ENCODE measurements around the gene DIP2C. TPM values are rescaled to one million over a fixed set of nuclear protein-coding genes. Genes with fewer than 3 reads are reported as not detected.
"Not testable (repeated sequence)": the region's sequence is repeated elsewhere in the genome, so short reads cannot be mapped to it uniquely, and the experiment has no call there.

DIP2C gene
- total RNA-seq, 2 experiments from 2014 or later = 0.85 to 0.95 TPM

- H3K27ac Mint-ChIP-seq = no peak overlapping the region
- TF ChIP-seq, protein P1, sequence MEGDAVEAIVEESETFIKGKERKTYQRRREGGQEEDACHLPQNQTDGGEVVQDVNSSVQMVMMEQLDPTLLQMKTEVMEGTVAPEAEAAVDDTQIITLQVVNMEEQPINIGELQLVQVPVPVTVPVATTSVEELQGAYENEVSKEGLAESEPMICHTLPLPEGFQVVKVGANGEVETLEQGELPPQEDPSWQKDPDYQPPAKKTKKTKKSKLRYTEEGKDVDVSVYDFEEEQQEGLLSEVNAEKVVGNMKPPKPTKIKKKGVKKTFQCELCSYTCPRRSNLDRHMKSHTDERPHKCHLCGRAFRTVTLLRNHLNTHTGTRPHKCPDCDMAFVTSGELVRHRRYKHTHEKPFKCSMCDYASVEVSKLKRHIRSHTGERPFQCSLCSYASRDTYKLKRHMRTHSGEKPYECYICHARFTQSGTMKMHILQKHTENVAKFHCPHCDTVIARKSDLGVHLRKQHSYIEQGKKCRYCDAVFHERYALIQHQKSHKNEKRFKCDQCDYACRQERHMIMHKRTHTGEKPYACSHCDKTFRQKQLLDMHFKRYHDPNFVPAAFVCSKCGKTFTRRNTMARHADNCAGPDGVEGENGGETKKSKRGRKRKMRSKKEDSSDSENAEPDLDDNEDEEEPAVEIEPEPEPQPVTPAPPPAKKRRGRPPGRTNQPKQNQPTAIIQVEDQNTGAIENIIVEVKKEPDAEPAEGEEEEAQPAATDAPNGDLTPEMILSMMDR (IDR thresholded peaks at IDR 0.05) = no peak
- no peaks in the 10 kb centered on the region for H3K27me3 Mint-ChIP-seq
- DNase-seq (no peak), ATAC-seq (no peak)
- no peaks in the 10 kb centered on the region for H3K36me3 Mint-ChIP-seq (ENCODE audit: low read depth)
- intact Hi-C loops (cut with micrococcal nuclease) = loop anchor here (10.0 kb wide), 1 partner anchor 268 kb away; no protein-coding TSS in a partner anchor
- ChIA-PET CTCF (no interaction called here), POLR2A (no interaction called here)
- H3K4me3 Mint-ChIP-seq = no peak overlapping the region
- no peaks in the 10 kb centered on the region for H3K9me3 Mint-ChIP-seq
- no peaks in the 10 kb centered on the region for H3K4me1 Mint-ChIP-seq (ENCODE audit: low read depth)
Measured at GRCh38 chr10:516764-517163, 172.7 kb downstream of the DIP2C start.

DNA sequence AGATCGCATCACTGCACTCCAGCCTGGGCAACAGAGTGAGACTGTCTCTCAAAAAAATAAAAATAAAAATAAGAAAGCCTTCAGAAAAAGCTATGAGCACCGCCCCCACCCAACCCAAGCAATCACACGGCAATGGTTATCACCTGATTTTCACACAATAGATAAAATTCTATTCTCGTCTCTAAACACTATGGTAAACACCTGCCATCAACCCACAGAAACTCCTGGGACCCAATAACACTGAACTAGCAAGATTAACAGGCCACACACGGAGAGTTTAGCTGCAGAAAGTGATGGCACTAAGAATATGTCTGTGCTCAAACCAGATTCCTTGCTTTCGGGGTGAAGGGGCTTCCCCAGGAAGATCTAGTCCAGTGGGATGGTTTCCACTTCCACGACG is 173.8 kb downstream of the DIP2C start:
- ChIA-PET CTCF (no interaction called here), POLR2A (no interaction called here)
- H3K36me3 Mint-ChIP-seq (ENCODE audit: low read depth) = no peaks in the 10 kb centered on the region
- TF ChIP-seq, protein P1 (IDR thresholded peaks at IDR 0.05) = no peak
- no peak for DNase-seq
- intact Hi-C loops (cut with micrococcal nuclease) = loop anchor here (10.0 kb wide), 1 partner anchor 269 kb away; no protein-coding TSS in a partner anchor
- H3K27me3 Mint-ChIP-seq = peaks cover 3% of the 10 kb centered on the region
- H3K4me3 Mint-ChIP-seq = no peak overlapping the region
- no peak for ATAC-seq
- H3K9me3 Mint-ChIP-seq = no peaks in the 10 kb centered on the region
- no peak overlapping the region for H3K27ac Mint-ChIP-seq
- peaks cover 5% of the 10 kb centered on the region for H3K4me1 Mint-ChIP-seq (ENCODE audit: low read depth)

- intact Hi-C loops (cut with micrococcal nuclease) = loop anchor here (10.0 kb wide), 1 partner anchor 271 kb away; no protein-coding TSS in a partner anchor
Measured at GRCh38 chr10:514137-514671, 175.3 kb downstream of the DIP2C start.

GRCh38 chr10:513393-513792 is 176.1 kb downstream of the DIP2C start:
- H3K27me3 Mint-ChIP-seq = peaks cover 3% of the 10 kb centered on the region
- no peak for ATAC-seq
- H3K27ac Mint-ChIP-seq = no peak overlapping the region
- DNase-seq = no peak
- H3K4me3 Mint-ChIP-seq = no peak overlapping the region
- TF ChIP-seq, protein P1 (IDR thresholded peaks at IDR 0.05) = no peak
- ChIA-PET POLR2A (interaction anchor here (0.6 to 1.3 kb wide), 2 partner anchors 9 to 38 kb away, joined by 3 to 5 read pairs; no protein-coding TSS in a partner anchor), CTCF (interaction anchor here (0.7 kb wide), 1 partner anchor 27 kb away, joined by 3 read pairs; no protein-coding TSS in a partner anchor)
- intact Hi-C loops (cut with micrococcal nuclease) = loop anchor here (10.0 kb wide), 1 partner anchor 271 kb away; no protein-coding TSS in a partner anchor
- peaks cover 6% of the 10 kb centered on the region for H3K4me1 Mint-ChIP-seq (ENCODE audit: low read depth)
- no peaks in the 10 kb centered on the region for H3K36me3 Mint-ChIP-seq (ENCODE audit: low read depth)
- H3K9me3 Mint-ChIP-seq = no peaks in the 10 kb centered on the region

More at GRCh38 chr10:514137-514671, 175.3 kb downstream of the DIP2C start:
- Mint-ChIP-seq H3K4me1 (ENCODE audit: low read depth) (peaks cover 6% of the 10 kb centered on the region), H3K9me3 (no peaks in the 10 kb centered on the region), H3K27me3 (peaks cover 3% of the 10 kb centered on the region), H3K36me3 (ENCODE audit: low read depth) (no peaks in the 10 kb centered on the region), H3K27ac (no peak overlapping the region), H3K4me3 (no peak overlapping the region)
- CTCF ChIA-PET = no interaction called here
- POLR2A ChIA-PET = no interaction called here
- no peak for ATAC-seq
- TF ChIP-seq, protein P1 (IDR thresholded peaks at IDR 0.05) = no peak
- DNase-seq = no peak

DNA sequence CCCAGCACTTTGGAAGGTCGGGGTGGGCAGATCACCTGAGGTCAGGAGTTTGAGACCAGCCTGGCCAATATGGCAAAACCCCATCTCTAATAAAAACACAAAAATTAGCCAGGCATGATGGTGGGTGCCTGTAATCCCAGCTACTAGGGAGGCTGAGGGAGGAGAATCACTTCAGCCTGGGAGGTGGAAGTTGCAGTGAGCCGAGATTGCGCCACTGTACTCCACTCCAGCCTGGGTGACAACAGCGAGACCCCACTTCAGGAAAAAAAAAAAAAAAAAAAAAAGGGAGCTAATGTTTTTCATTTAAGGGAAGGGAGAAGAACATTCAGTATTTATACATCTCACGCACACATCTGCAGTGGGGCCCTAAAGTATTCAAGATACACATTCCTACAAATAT is 176.8 kb downstream of the DIP2C start:
- DNase-seq; H3K9me3 Mint-ChIP-seq; H3K36me3 Mint-ChIP-seq (ENCODE audit: low read depth); H3K27me3 Mint-ChIP-seq; H3K27ac Mint-ChIP-seq; H3K4me3 Mint-ChIP-seq; H3K4me1 Mint-ChIP-seq (ENCODE audit: low read depth); ATAC-seq: not testable (repeated sequence)
- ChIA-PET CTCF (interaction anchor here (0.7 to 2.0 kb wide), 2 partner anchors 25 to 27 kb away, joined by 3 to 4 read pairs; no protein-coding TSS in a partner anchor), POLR2A (interaction anchor here (0.6 to 1.3 kb wide), 2 partner anchors 8 to 37 kb away, joined by 3 to 5 read pairs; no protein-coding TSS in a partner anchor)
- intact Hi-C loops (cut with micrococcal nuclease) = loop anchor here (10.0 kb wide), 1 partner anchor 272 kb away; no protein-coding TSS in a partner anchor
